COLO668 (cell line): Measurements from ENCODE around the gene DPP10.

ENCODE experiments used
- DNase-seq: peaks from one replicate; lab custom pipeline; 2025; ENCODE audit not compliant: unreplicated experiment; lab: John Stamatoyannopoulos, UW

DPP10 gene

GRCh38 chr2:115635430-115635829 lies 1193.0 kb downstream of the DPP10 start:
- DNase-seq, result no peak

- DNase-seq, result no peak
Observed at GRCh38 chr2:115649731-115650130, 1207.3 kb downstream of the DPP10 start.

- DNase-seq, result no peak
Observed at GRCh38 chr2:115650827-115651226, 1208.4 kb downstream of the DPP10 start.

GRCh38 chr2:115652652-115653051 lies 1210.2 kb downstream of the DPP10 start:
- no peak for DNase-seq

GRCh38 chr2:115654362-115654761 lies 1211.9 kb downstream of the DPP10 start:
- DNase-seq, result no peak

- no peak for DNase-seq
Observed at GRCh38 chr2:115678129-115678528, 1235.7 kb downstream of the DPP10 start.

GRCh38 chr2:115684345-115684744 lies 1241.9 kb downstream of the DPP10 start:
- no peak for DNase-seq

GRCh38 chr2:115691409-115691808 lies 1249.0 kb downstream of the DPP10 start:
- no peak for DNase-seq

GRCh38 chr2:115694651-115695050 lies 1252.2 kb downstream of the DPP10 start:
- no peak for DNase-seq

GRCh38 chr2:115733190-115733775 lies 1290.8 kb downstream of the DPP10 start:
- no peak for DNase-seq

GRCh38 chr2:115738111-115738510 lies 1295.7 kb downstream of the DPP10 start:
- no peak for DNase-seq

GRCh38 chr2:115739574-115739973 lies 1297.1 kb downstream of the DPP10 start:
- DNase-seq, result peak; percentile 7

GRCh38 chr2:115746151-115746550 lies 1303.7 kb downstream of the DPP10 start:
- DNase-seq, result no peak

- DNase-seq, result no peak
Observed at GRCh38 chr2:115757286-115757685, 1314.8 kb downstream of the DPP10 start.

GRCh38 chr2:115763601-115764000 lies 1321.2 kb downstream of the DPP10 start:
- DNase-seq, result no peak

GRCh38 chr2:115771516-115771915 lies 1329.1 kb downstream of the DPP10 start:
- no peak for DNase-seq

GRCh38 chr2:115774361-115774760 lies 1331.9 kb downstream of the DPP10 start:
- DNase-seq, result no peak

- DNase-seq, result no peak
Observed at GRCh38 chr2:115779085-115779632, 1336.7 kb downstream of the DPP10 start.

- DNase-seq, result no peak
Observed at GRCh38 chr2:115782286-115782685, 1339.8 kb downstream of the DPP10 start.

GRCh38 chr2:115796078-115796477 lies 1353.6 kb downstream of the DPP10 start:
- DNase-seq, result no peak

GRCh38 chr2:115807276-115807675 lies 1364.8 kb downstream of the DPP10 start:
- no peak for DNase-seq

GRCh38 chr2:115825912-115826311 lies 1383.5 kb downstream of the DPP10 start:
- DNase-seq, result no peak

GRCh38 chr2:115833196-115833595 lies 1390.8 kb downstream of the DPP10 start:
- DNase-seq, result no peak
